ENCODE measurements around the gene LAMB4.

Gene LAMB4

DNA sequence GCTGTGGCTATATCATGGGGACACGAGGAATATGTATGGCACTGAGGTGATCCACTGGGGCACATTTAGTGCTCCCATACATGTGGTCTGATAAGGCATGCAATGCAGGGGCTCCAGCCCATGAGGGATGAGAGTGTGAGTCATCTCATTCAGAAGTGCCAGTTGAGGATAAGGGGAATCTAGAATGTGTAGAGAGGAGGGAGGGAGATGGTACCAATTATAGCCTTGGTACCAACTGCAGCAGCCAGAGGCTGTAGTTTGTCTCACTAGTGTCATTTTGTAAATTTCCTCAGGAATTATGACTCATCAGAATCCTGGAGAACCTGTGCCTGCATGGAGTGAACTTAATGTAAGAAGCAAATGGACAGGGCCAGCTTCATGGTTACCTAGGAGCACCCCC, 46.2 kb downstream of the LAMB4 start:
- DNase-seq (ENCODE audit: low read depth in 2 of 3, low spot score in 2 of 3) = no peak

DNA sequence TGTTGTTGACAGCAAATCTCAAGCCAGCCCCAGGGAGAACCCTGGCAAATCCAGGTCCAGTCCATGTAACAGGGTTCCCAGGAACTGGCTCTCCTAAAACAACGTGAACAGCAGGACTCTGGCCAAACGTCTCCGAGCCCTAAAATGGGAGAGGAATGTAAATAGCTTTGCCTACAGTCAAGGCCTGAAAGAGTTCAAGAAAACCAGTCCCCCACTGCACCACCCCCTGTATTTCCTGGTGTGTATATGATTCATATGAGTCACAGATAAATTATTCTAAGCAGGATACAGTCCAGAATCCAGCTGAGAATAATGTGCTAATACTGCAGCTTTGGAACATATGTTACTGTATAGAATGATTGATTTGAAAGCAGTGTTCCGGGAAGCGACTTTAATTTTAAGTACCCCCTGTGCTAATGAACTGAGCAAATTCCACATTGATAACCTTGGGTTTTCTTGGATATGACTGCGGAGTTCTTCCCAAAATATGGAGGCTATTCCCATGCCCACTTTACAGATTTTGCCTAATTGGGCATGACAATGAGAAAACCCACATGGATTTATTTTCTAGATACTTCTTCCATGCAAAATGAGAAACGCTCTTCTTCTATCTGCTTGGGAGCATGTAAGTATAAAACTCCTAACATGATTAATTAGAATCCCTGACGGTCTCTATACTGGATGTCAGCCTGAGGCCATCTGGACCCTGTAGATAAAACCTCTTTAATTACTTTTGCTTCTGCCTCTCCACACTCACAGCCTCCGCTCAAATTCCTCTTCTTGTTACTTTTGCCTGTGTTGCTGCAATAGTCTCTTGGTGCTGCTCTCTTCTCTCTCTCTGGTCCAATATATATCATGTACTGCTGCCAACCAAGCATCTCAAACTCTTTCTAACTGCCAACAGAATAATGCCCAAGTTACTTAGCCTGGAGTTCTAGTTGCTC, 50.2 kb downstream of the LAMB4 start:
- DNase-seq (ENCODE audit: low read depth in 2 of 3, low spot score in 2 of 3) = no peak

DNA sequence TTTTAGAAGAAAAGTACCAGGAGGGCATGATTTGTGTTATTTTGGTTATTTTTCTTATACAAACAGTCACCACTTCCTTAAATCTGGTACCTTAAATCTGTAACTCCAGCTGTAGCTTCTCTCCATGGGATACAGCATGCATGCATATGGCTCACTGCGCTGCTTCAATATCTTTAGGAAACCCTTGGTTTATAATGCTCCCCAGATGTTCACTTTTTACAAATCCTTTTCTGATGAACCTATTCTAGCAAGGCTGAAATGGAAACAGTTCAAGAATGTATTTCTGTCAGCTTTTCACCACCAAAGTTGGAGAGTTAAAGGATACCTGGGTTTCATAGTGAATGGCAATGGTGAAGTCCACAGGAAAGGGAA, 50.9 kb downstream of the LAMB4 start:
- DNase-seq (ENCODE audit: low read depth in 2 of 3, low spot score in 2 of 3) = no peak

DNA sequence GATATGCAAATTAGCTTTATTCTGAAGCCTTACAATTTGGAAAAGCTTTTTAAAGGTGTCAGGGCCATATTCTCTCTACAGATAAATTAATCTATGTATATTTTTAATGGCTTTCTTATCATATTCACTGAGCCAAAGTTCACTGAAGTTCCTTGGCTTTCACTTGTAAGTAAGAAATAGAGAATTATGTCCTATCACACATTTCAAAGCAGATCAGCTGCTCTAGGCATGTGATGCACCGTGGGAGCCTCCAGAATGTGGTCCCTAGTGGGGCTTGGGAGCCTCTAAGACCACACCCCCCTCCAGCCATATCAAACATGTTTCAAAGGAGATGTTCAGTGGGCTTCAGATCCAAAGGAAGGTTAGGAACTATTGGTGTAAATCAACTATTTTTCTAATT, 51.5 kb downstream of the LAMB4 start:
- DNase-seq (ENCODE audit: low read depth in 2 of 3, low spot score in 2 of 3) = no peak

DNA sequence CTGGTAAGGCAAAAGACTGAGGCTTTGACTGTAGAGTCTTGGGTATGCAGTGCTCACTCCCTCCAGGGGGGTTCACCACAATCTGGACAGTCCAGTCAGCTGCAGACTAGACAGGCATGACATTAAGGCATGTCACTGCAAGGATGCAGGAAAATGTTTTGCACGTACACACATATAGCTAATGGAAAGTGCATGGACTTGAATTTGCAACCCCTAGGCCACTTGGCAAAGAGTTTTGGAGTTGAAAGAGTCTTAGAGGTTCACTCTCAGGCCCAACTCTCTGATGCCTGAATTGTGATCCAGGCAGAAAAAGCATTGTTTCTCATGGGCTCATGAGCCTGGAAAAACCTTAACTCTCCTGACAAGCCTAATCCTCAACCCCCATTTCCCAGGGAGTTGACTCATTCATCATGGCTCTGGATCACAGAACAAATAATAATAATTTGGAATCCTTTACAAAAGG, 51.9 kb downstream of the LAMB4 start:
- DNase-seq (ENCODE audit: low read depth in 2 of 3, low spot score in 2 of 3) = no peak

DNA sequence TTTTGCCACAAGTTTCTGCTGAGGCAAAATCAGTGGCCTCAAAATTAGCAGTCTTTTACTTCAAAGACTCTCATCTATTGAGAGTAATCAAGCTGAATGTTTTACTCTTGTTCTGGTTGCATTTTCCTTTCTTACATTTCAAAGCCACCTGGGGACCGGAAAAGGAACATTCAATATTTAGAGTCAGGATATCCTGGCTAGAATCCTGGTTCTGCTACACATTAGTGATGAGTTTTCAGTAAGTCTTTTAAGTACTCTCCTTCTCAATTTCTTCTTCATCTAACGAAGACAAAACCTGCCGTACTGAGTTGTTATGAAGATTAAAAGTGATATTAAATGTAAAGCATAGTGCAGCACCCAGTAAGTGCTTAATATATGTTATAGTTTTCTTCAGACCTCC, 52.5 kb downstream of the LAMB4 start:
- DNase-seq (ENCODE audit: low read depth in 2 of 3, low spot score in 2 of 3) = no peak

DNA sequence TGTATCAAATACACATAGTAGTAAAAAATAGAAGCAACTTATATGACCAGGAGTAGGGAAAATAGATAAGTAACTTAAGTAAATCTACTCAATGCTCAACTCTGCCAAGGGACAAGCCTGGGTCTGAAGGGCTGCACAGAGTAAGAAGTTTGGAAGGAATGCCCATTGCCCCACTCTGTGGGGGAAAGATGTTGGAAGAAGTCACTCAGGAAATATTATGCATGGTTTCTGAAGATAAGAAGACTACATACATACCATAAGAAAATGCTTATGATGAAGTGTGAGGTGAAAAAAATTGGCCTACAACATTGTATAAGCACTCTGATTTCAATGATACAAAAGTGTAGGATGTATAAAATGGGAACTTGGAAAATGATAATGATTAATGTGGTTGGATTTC, 54.0 kb downstream of the LAMB4 start:
- no peak for DNase-seq (ENCODE audit: low read depth in 2 of 3, low spot score in 2 of 3)

DNA sequence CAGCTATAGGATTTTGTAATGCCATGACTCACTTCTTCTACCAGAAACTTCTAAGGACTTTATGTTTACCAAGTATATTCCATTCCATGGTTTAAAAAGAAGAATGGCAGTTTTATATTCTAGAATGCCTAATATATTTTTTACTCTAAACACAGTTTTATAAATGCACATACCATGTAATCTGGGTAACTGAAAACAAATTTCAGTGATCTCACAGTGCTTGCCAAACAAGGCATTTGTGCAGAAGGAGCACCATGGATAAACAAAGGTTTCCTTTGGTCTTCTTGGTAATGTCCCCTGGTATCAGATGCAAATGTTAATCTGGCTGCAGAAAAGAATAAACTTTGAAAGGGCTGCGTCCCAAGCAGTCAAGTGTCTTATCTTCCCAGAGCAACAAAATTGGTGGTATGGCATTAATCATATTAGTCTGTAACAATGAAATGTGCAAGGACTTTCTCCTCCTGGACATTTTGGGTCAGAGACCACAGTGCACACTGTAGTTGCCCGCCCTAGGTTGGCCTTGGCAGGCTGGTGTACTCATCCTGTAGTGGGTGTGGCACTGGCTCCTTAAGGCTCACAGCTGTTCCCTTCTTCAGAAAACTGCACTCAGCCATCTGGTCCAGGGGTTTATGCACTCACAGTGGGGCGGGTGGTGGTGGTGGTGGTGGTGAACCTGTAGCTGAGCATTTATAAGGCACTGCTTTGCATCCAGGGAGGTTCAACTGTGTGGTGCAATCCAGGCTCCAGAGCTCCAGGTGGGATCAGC, 56.7 kb downstream of the LAMB4 start:
- DNase-seq (ENCODE audit: low read depth in 2 of 3, low spot score in 2 of 3) = no peak

DNA sequence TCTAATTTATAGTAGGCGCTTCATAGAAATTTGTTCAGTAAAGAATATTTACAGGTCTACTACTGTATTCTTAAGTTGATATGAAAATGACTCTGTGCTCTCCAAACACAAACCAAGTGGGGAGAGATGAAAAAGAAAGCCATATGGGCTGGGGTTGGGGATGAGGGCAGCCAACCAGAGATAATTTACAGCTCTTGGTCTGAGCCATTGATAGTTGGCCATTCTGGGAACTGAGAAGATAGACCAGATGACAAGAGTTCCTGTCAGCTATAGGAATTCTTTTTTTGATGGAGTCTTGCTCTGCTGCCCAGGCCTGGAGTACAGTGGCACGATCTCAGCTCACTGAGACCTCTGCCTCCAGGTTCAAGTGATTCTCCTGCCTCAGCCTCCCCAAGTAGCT, 57.4 kb downstream of the LAMB4 start:
- DNase-seq (ENCODE audit: low read depth in 2 of 3, low spot score in 2 of 3) = no peak

DNA sequence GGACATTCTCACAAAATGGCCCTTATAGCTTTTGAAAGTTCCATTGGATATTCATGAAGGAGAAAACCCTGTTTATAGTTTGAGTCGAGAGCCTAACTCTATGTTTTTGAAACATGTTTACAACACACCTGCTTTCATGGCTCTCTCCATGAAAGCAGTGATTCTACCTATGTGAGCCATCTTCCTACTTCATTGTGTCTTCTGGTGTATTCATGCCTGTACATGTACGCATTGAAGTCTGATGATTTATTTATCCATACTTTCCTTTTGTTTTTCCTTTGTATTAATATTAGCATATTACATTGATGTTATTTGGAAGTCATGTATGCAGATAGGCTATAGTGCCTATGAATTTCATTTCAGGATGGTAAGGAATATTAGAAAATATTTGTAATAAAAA, 58.0 kb downstream of the LAMB4 start:
- no peak for DNase-seq (ENCODE audit: low read depth in 2 of 3, low spot score in 2 of 3)

DNA sequence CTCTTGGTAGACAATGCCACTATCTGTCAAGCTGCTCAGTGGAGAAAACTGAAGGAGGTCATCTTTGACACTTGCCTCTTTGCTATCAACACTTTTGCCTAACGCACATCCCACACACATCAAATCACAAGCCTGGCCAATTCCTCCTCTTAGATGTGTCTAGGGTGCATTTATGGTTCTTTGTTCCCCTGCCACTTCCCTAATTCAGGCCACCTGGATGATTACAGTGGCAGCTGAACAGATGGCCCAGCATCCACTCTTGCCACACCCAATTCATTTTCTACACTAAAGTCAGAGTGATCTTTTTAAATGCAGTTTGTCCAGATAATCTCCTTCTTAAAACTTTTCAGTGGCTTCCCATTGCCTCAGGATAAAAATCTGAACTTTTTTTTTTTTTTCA, 58.6 kb downstream of the LAMB4 start:
- no peak for DNase-seq (ENCODE audit: low read depth in 2 of 3, low spot score in 2 of 3)

DNA sequence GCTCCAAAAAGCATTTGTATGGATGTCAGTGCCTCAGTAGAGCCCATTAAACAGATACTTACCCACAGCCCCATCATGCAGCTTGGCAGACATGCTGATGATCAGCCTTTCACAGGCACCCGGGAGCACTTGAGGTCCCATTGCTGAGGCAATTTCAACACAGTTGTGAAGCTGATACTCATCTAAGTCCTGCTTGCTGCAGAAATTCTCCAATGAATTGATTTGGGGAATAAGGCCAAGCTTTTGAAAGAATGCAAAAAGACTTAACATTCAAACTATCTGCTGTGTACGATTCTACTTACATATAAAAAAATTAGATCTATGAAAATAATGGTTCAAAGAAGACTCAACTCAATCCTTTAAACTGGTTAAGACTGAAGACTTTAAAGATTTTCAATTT, 60.5 kb downstream of the LAMB4 start:
- DNase-seq (ENCODE audit: low read depth in 2 of 3, low spot score in 2 of 3) = no peak

DNA sequence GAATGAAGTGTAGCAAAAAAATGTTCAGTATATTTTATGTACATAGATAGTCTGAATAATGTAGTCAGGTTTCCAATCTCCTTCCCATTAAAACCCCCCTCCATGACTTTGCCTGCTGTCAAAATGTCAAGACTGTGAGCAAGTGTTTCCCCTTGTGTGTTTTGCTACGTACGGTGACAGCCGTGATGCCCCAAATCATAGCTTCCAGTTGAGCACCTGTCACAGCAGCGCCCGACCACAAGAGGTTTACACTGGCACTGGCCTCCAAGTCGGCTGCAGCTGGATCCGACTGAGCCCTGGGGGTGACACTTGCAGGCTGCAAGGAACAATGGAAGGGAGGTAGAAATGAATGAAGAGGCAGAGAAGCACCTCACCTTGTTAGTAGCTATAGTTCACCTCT, 62.3 kb downstream of the LAMB4 start:
- no peak for DNase-seq (ENCODE audit: low read depth in 2 of 3, low spot score in 2 of 3)

DNA sequence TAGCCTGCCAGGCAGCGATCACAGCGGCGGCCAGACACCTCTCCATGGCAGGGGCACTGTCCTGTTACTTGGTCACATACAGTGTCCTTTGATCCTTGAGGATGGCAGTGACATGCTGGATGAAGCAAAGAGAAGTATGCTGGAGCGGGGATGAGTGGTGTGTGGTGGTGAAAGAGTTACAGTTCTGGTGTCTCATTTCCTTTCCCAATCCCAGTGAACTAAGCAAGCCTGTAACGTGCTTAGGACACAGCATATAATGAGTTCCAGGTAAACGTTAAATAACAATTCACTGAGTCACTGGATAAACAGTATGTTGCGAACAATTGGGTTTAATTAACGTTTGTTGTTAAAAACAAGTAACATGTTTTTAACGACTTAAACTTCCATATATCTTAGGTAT, 63.7 kb downstream of the LAMB4 start:
- DNase-seq (ENCODE audit: low read depth in 2 of 3, low spot score in 2 of 3) = no peak

DNA sequence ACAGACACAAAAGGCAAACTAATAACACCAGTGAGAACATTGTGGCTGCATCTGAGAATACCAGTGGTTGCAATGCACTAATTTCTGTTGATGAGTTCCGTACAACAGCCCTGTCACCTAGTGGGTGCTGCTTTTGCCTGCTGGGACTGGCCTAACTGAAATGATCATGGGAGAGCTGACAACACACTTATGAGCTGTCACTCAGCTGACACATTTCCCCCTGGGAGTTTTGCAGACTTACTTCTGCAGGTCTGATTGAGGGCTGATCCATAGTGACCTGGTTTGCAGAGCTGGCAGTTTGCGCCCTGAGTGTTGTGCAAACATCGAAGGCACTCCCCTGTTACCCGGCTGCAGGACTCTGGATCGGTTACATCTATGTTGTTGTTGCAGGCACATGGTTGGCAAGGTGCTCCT, 66.6 kb downstream of the LAMB4 start:
- DNase-seq (ENCODE audit: low read depth in 2 of 3, low spot score in 2 of 3) = no peak

DNA sequence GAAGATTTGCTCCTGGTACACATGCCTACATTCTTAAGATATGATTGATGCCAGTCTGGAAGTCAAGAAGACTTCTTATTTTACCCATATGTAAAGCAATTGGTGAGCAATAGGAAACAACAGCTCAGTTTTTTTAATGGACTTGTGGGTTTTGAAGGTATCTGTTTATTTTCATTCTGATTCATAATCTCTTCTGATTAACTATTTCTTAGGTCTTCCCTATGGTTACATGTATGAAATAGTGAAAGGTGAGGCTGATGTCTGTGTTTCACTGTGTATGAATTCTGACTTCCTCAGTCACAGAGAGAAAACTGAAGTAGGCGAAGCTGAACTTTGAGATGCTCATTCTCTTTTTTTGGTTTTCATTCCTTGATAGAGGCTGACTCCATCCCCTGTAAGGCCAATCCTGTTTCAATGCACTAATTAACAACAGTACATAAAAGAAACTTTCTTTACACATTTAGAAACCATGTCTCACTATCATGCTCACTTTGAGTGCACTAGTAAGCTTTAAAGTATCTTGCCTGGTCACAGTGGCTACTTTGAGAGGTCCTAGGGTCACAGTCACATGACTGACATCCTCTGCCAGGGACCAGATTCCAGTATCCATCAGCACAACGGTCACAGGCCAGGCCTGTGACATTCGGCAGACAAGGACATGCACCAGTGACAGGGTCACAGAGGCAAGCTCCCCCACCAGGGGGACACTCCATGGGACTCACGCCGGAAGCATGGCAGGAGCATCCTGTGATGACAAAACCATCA, 67.7 kb downstream of the LAMB4 start:
- no peak for DNase-seq (ENCODE audit: low read depth in 2 of 3, low spot score in 2 of 3)

DNA sequence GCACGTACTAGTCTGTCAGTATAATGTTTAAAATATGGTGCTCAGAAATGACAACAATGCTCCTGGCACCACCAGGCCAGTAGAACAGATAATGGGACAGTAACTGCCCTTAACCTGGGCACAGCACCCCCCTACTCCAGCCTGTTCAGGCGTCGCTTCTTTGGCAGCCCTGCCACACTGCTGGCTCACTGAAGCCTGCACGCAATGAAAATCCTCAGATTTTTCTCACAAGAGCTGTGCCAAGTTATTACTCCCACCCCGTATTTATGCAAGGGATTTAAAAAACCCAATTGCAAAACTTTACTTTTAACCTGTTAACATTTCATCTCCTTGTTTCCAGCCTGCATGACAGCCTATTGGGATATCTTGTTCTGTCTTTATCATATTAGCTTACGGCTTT, 70.6 kb downstream of the LAMB4 start:
- no peak for DNase-seq (ENCODE audit: low read depth in 2 of 3, low spot score in 2 of 3)

DNA sequence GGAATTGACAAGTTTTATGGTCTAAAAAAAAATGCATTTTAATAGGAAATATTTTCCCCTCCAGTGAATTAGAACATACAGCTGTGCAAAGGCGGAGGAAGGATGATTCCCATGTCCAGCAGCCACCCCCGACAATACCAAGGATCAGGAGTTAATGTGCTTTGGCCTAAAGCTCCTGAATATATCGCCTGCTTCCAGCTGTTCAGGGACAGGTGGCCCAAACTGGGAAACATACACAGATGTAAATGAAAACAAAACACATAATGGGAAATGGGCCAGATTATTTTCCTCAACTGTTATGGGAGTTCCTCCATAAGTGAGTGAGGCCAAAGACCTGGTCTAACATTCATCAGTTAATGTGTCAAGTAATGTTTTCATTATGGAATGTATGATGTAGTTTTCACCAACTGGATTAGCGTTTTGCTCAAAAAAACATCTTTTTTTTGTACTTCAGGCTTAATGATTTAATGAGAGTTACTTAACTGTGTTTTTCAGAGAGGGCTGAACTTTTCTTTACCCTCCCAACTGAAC, 72.1 kb downstream of the LAMB4 start:
- DNase-seq (ENCODE audit: low read depth in 2 of 3, low spot score in 2 of 3) = no peak

DNA sequence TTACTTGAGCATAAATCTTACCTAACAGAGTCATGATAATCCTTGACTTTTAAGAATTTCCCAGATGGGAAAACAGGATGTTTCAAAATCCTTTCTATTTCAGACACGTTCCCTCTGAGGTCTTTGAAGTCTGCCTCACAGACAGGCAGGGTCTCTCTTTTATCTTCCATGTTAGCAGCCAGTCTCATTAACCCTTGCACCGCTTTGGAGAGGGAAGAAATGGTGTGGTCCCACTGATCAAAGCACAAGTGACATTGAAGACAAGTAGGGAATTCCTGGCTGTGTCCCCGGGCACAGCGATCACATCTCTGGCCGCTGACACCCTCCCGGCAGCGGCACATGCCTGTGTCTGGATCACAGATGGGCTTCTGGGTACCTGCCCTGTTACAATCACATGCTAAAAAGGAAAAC, 74.5 kb downstream of the LAMB4 start:
- DNase-seq (ENCODE audit: low read depth in 2 of 3, low spot score in 2 of 3) = no peak

DNA sequence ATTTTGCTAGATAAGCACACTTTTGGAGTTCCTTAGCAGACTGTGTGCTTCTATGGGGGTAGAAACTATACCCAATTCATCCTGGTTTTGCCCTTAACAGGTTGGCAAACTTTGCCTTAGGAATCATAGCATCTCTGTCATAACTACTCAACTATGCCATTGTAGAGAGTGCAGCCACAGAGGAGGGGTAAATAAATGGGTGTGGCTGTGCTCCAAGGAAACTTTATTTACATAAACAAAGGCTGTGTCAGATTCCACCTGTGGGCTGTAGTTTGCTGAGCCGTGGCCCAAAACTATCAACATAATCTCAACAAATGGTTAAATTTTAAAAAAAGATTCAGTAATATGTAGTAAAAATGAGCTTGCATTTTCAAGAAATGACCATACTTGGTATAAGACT, 75.6 kb downstream of the LAMB4 start:
- no peak for DNase-seq (ENCODE audit: low read depth in 2 of 3, low spot score in 2 of 3)

DNA sequence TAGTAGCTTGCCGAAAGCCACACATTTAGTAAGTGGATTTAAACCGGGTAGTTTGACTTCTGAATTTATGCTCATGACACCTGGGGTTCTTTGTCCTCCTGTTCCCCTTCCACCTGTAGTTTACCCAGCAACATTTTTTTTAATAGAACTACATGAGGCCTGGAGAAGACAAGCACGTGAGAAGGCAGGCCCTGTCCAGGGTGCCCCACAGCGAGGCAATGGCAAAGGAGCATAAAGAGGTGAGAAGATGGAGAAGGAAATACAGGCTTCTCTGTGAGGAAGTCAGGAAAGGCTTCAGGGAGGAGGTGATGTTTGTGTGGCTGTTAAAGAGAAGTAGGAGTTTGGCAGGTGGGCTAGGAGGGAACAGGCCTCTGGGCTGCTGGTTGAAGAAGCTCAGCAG, 76.9 kb downstream of the LAMB4 start:
- DNase-seq (ENCODE audit: low read depth in 2 of 3, low spot score in 2 of 3) = no peak
